PC-9 (cell line): ENCODE results near the gene PIGR.

Source experiments
- EZH2 ChIP-seq: fragments of 200-600 bp; sonication (generic); IDR thresholded peaks from 2 replicates; pipeline ENCODE4 v1.8.0; 2017; ENCODE audit warnings: antibody characterized with exemption, low read depth
- TF ChIP-seq, protein P1 (sequence below): fragments of 200-600 bp; sonication (generic); conservative IDR thresholded peaks from 2 replicates; pipeline ENCODE4 v1.6.1; 2017; ENCODE audit warnings: mixed run types, antibody characterized with exemption, mild to moderate bottlenecking, moderate library complexity

DNA sequence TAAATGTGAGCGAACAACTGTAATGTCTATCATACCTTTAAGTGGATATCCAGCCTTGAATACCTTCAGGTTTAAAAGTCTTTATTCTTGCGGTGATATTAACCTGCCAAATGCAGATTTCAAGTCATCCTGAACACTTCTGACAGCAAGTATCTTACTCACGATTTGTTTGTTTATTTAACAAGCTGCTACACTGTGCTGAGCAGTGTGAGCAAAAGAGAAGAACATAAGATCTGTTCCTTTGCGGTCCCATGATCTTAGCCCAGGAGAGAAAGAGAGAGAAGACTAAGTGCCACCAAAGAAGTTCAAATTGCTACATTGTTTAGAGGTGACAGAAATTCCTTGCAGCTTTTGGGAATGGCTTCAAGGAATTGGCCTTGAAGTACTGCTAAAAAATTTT lies 58.6 kb downstream of the PIGR start:
- TF ChIP-seq, protein P1, sequence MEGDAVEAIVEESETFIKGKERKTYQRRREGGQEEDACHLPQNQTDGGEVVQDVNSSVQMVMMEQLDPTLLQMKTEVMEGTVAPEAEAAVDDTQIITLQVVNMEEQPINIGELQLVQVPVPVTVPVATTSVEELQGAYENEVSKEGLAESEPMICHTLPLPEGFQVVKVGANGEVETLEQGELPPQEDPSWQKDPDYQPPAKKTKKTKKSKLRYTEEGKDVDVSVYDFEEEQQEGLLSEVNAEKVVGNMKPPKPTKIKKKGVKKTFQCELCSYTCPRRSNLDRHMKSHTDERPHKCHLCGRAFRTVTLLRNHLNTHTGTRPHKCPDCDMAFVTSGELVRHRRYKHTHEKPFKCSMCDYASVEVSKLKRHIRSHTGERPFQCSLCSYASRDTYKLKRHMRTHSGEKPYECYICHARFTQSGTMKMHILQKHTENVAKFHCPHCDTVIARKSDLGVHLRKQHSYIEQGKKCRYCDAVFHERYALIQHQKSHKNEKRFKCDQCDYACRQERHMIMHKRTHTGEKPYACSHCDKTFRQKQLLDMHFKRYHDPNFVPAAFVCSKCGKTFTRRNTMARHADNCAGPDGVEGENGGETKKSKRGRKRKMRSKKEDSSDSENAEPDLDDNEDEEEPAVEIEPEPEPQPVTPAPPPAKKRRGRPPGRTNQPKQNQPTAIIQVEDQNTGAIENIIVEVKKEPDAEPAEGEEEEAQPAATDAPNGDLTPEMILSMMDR: no peak
- no peak for TF ChIP-seq EZH2
